Measurements from ENCODE around the gene ABHD14A.
"Not testable (repeated sequence)": the region's sequence is repeated elsewhere in the genome, so short reads cannot be mapped to it uniquely, and the experiment has no call there.

The ABHD14A gene

DNA sequence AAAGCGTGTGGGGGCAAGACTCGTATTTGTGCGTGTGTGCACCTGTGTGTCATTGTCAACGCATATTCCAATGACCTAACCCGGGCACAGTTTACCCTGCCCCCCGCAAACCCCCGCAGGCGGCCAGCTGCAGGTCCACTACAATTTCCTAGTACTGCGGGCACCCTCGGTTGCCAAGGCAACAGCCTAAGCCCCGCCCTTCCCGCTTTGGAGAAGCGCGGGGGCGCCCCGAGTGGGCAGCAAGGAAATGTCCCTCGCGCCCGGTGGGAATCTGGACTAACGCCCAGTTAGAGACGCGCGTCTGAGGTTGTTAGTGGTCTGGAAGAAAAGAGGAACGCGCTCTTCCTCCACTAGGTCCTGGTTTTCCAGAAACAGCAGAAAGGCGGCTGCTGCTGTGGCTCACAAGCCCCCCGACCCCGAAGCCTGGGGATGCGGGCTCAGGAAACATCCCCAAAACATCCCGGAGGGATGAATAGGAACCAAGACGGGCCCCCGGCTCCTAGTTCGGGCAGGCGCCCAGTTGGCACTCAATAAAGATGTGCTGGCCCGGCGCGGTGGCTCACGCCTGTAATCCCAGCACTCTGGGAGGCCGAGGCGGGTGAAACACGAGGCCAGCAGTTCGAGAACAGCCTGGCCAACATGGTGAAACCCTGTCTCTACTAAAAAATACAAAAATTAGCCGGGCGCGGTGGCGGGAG lies 1.1 kb downstream of the ABHD14A start:
- DNase-seq = no peak

DNA sequence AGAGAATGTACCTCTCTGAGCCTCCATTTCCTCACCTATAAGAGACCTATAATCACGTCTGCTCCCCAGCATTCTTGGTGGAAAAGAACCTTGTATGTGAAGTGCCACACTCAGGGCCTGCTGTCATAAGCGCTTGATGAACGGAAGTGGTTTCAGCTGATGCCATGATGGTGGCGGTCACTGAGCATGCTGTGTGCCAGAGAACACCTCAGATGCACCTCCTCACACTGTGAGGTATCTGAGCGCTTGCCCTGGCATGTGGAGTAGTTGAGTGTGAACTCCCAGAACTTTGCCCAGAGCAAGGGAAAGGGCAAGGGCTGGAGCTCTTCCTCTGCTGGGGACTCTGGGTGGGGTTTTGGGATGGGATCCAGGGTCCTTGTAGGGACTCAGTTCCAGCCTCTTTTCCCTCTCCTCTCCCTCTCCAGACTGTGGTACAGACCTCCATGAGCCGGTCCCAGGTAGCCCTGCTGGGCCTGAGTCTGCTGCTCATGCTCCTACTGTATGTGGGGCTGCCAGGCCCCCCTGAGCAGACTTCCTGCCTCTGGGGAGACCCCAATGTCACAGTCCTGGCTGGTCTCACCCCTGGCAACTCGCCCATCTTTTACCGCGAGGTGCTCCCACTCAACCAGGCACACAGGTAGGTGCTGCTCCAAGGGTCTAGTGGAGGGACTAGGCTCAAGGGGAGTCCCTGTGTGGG lies 2.7 kb downstream of the ABHD14A start:
- DNase-seq = peak; percentile 32

DNA sequence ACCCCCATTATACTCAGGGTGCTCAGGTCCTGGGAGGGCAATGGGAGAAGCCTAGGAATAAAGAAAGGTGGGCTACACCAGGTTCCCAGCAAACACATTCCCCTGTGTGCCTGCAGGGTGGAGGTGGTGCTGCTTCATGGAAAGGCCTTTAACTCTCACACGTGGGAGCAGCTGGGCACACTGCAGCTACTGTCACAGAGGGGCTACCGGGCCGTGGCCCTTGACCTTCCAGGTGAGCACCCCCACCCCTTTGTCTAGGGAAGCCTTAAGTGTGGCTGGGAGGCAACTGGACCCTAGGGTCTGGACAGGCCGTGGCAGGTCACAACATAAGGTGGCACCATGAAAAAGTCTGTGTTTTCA lies 3.3 kb downstream of the ABHD14A start:
- no peak for DNase-seq

DNA sequence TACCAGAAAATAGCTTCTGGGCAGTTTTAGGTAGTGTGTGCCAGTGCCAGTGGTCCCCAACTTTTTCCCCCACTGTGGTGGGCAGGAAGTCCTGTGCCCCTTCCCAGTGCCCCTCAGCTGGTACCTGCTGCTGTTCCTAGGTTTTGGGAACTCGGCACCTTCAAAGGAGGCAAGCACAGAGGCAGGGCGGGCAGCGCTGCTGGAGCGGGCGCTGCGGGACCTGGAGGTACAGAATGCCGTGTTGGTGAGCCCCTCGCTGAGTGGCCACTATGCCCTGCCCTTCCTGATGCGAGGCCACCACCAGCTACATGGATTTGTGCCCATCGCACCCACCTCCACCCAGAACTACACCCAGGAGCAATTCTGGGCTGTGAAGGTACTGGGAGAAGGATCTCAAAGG lies 5.4 kb downstream of the ABHD14A start:
- DNase-seq = no peak

DNA sequence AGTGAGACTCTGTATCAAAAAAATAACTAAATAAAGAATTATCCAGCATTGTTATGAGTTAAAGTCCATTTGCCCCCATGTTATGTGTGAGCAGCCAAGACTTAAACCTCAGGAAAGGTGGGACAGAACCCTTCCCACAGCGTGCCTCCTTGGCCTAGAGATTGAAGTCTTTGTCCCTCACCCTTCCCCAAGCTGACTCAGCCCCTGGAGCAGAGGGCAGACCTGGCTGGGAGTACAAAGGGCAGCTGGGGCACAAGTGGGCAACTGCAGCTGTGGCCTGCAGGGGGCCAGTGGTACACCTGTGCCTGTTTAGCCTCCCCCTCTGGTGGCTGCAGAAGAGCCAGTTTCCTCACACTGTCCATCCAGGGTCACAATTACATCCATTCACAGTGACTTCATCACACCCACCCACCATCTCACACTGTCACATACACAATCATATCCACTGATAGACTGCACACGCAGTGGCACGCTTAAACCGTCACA lies 7.5 kb downstream of the ABHD14A start:
- no peak for DNase-seq

DNA sequence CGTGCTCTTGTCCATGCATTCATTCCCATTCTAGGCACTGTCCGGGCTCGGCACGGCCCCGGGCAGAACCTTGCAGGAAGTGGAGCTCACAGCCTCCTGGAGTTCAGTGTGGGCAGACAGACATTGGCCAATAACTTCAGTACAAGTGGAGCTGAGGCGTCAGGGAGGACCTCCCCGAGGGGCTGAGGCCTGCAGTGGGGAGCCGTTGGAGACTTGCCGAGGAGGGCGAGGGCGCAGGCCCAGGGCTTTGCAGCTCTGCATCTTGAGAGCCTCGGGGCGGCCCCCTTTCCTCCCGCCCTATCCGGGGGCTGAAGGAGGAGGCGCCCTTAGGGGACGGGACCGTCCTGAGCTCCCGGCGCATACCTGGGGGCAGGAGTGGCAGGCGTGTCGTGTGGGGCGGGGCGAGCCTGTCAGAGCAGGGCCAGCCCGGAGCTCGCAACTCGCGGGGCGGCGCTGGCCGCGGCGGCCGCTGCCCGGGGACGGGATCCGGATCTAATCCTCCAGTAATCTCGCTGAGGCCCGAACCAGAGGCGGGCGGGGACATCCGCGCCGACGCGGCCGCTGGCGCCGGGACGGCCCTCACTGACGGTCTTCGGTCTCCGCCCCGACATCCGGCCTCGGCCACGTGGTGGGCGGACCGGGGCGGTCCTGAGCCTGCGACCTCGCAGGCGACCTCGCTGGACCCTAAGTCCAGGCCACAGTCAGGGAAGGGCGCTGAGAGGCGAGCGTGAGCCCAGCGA lies 8.1 kb downstream of the ABHD14A start, which contains the start of gene ACY1:
Gene ACY1 (plus strand): TSS at position 698 of the 740 bp plus-strand sequence. CDS start 530 bp downstream, outside the sequence.
- peak; percentile 65 for DNase-seq

DNA sequence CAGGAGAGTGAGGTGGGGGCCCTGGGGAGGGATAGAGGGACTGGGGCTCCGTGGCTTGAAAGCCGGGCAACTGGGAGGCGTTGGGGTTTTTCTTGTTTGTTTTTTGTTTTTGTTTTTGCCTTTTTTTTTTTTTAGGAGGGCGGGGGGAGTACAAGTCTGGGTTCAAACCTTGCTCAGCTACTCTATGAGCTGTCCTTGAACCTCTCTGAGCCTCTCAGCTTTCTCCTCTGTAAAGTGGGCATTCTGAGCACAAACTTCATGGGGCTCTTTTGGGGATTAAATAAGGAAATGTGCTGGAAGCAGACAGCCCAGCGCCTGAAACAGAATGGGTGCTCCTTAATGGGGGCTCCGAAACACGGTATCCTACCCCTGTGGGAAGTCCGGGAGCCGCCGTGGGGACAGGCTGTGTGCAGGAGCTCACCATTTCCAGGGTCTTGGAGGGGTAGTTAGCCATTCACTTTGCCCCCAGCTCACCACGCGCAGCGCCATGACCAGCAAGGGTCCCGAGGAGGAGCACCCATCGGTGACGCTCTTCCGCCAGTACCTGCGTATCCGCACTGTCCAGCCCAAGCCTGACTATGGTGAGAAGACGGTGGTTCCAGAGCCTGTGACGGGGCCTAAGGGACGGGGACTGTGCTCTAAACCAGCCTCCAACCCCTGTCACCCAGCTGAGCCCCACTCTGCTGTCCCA lies 8.9 kb downstream of the ABHD14A start:
- DNase-seq = no peak

DNA sequence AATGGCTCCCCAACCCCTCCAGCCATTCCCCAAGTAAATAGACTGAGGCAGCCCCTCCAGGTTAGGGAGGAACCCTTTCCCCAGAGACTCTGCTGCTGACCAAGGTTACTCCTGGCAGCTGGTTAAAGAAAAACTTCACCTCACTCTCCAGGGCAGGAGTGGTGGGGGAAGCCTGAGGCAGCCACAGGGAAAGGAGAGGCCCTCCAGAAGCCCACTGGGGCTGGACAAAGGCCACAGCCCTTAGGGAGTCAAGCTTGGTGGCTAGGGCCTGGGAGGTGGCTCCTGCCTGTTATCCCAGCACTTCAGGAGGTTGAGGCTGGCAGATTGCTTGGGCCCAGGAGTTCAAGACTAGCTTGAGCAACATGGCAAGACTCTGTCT lies 9.4 kb downstream of the ABHD14A start:
- DNase-seq = no peak

DNA sequence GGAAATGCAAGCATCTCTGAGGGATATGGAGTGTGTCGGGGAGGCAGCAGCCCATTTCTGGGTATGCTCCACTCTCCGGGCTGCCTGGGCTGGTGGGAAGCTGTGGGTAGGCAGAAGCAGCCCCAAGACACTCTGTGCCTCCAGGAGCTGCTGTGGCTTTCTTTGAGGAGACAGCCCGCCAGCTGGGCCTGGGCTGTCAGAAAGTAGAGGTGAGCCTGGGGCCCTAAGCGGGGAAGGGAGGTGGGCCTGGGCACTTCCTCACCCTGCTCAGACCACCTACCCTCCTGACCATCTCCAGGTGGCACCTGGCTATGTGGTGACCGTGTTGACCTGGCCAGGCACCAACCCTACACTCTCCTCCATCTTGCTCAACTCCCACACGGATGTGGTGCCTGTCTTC lies 10.2 kb downstream of the ABHD14A start:
- no peak for DNase-seq

DNA sequence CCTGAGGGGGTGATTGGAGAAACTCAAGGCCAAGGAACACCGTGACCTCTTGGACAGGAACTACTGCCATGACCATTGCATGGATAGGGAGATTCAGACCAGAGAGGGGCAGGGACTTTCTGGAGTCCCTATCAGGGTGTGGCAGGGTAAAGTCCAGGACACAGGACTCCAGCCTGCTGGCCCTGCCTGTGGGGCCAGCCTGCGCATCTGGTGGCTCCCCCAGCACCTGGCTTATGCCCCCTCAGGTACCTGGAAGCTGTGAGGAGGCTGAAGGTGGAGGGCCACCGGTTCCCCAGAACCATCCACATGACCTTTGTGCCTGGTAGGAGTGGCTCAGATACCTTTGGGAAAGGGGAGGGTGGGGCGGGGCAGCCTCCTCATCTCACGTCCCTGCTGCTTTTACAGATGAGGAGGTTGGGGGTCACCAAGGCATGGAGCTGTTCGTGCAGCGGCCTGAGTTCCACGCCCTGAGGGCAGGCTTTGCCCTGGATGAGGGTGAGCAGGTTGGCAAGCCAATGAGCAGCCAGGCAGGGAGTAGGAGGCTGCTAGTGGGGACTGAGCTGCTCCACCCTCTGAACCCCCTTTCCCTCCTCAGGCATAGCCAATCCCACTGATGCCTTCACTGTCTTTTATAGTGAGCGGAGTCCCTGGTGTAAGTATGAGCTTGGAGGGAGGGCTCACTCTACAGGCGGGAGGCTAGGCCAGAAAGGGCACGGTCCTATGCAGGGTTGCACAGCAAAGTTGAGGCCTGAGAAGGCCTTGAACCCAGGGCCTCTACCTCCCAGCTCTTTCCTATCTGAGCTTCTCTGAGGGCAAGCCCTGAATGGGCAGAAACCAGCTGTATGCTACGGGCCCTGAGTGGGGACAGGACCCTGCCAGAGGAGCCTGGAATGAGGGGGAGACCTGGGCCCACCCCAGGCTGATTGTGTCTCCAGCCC lies 11.4 kb downstream of the ABHD14A start:
- no peak for DNase-seq

DNA sequence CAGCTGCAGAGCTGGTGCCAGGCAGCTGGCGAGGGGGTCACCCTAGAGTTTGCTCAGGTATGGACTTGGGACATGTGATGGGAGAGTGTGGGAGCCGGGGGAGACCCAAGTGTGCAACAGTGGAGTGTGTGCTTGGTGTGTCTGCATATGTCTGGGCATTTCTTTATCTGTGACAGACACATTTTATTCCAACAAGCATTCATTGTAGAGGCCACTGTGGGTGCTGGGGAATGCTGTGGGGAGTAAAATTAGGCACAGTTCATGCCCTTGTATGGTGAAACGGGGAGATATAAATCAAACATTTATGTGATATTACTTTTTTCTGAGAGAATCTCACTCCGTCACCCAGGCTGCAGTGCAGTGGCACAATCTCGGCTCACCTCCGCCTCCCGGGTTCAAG lies 12.7 kb downstream of the ABHD14A start:
- no peak for DNase-seq

DNA sequence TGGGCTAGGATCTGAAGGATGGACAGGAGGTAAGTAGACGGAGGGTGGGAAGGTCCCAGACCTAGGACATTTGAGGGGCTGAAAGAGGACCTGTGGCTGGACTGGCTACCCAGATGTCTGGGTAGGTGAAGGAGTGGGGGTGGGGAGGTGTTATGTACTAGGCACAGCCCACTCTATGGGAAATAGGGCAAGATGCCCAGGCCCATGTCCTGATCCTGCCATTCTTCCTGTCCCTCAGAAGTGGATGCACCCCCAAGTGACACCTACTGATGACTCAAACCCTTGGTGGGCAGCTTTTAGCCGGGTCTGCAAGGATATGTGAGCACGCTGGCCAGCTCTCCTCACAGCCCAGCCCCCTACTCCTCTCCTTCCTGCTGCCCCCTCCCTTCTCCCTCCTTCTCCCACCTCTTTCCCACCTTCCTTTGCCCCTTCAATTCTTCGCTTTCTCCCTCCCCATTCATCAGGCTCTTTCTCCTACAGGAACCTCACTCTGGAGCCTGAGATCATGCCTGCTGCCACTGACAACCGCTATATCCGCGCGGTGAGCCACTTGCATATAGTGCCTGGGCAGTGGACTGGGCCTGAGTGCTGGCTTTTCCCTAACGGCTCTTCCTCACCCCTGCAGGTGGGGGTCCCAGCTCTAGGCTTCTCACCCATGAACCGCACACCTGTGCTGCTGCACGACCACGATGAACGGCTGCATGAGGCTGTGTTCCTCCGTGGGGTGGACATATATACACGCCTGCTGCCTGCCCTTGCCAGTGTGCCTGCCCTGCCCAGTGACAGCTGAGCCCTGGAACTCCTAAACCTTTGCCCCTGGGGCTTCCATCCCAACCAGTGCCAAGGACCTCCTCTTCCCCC lies 13.7 kb downstream of the ABHD14A start:
- no peak for DNase-seq

DNA sequence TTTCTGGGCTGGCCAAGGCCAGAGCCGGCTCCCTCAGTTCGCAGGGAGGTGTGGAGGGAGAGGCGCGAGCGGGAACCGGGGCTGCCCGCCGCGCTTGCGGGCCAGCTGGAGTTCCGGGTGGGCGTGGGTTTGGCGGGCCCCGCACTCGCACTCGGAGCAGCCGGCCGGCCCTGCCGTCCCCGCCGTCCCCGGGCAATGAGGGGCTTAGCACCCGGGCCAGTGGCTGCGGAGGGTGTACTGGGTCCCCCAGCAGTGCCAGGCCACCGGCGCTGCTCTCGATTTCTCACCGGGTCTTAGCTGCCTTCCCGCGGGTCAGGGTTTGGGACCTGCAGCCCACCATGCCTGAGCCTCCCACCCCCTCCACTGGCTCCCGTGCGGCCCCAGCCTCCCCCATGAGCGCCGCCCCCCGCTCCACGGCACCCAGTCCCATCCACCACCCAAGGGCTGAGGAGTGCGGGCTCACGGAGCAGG lies 15.7 kb downstream of the ABHD14A start:
- not testable (repeated sequence) for DNase-seq

DNA sequence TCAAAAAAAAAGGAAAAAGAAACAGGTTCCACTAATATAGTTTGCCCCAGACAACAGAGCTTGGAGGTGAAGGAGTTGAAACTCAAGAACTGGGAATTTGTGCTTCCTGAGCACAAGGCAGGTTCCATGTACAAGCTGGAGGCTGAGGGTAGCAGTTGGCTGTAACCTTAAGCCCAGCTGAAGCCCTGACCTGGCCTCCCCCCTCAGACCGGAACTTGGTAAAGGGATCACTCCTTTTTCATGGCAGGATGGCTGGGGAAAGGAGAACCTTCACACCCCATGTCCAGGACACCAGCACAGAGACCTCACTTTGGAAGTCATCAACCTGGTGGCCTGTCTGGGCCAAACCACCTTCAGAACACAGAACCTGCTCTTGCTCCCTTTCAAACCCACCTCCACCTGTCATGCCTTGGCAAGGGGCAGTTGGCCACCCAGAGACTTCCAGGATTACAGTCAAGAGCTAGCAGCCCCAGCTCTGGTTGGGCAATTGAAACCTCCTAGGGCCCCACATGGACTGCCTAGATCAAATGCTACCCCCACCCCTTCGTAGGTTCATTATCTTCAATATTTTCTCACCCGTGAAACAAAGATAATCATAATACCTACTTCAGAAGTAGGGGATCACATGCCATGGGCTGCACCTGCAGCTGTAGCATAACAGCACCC lies 17.3 kb downstream of the ABHD14A start:
- DNase-seq = no peak

DNA sequence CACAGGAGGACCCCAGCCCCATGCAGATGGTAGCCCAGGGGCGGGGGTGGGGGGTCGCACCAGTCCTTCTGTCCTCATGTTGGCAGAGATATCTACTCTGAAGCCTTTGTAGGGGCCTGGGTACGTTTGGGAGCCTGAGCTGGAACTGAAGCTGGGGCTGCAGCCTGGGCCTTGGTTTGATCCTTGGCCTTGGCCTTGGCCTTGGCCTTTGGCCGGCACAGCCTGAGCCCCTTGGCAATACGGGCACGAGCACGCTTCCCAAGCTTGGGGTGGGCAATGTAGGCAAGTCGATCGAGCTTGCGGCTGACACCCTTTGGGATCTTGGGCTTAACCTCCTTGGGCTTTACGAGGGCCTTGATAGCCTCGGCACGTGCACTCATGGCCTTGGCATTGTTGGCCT lies 18.8 kb downstream of the ABHD14A start:
- DNase-seq = not testable (repeated sequence)

DNA sequence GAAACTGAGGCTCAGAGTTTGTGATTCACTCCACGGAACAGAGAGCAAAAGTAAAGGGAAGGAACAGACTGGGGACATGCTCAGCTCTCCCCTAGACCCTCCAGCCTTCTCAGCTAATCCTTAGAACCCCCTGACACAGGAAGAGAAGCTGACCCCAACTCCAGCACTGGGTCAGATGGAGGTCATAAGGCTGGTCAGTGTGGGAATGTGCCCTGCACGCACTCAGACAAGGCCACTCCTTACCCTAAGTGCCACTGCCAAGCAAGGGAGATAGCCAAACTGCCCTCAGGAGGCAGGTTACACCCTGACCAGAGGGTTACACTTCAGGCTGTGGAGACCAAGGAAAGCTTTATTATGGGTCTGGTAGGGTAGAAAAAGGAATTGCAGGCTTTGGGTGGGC lies 19.7 kb downstream of the ABHD14A start:
- no peak for DNase-seq

DNA sequence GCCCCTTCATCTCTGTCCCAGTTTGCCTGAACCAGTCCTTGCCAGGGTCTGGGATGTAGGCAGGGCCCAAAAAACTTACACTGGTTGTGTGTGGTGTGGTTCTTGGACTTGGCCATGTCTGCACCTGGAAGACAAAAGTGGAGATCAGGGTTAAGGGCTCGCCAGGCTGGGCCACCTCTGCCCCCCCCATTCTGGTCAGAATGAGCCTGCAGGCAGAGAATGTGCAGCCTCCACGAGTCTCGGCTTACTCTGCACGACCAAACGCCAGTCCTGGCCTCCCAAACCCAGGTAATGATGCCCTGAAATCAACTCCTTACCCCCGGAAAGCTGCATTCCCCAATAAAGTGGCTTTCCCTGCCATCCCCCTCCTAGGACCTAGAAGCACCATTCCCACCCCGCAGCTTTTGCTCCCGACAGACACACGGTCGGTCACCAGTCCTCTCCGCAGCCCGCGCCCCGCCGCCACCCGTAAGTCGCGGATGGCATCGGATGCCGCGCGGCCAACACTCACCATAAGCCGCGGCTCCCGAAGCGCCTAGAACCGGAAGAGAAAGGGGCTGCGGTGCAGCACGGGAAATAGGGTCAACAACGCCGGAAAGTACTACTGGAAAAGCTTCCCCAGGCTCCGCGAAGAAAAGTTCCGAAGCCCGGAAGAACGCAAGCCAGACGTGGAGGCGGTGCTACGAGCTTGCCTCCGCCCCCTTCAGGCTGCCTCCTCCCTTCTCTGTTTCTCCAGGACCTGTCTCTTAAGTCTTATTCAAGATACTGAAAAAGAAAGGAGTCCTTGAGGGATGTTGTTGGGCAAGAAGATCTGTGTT lies 20.7 kb downstream of the ABHD14A start, which contains the start of gene RPL29:
Gene RPL29 (minus strand): TSS at position 550 of the 818 bp plus-strand sequence. CDS start 434 bp downstream, at position 116.
- peak; percentile 91 for DNase-seq

DNA sequence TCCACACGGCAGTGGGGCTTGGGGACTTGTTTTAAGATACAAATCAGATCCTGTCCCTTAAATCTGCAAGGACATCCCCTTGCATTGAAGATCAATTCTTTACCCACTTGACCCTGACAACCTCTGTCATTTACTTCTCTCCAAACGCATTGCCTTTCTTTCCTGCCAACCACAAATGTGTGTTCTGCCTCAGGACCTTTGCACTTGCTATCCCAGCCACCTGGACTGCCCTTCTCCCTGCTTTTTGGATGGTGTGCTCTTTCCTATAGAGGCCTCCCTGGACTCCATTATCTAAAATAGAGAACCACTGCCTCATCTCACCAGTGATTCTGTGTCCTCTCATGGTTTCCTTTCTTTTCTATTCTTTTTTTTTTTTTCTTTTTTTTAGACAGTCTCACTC lies 22.3 kb downstream of the ABHD14A start:
- DNase-seq = no peak

DNA sequence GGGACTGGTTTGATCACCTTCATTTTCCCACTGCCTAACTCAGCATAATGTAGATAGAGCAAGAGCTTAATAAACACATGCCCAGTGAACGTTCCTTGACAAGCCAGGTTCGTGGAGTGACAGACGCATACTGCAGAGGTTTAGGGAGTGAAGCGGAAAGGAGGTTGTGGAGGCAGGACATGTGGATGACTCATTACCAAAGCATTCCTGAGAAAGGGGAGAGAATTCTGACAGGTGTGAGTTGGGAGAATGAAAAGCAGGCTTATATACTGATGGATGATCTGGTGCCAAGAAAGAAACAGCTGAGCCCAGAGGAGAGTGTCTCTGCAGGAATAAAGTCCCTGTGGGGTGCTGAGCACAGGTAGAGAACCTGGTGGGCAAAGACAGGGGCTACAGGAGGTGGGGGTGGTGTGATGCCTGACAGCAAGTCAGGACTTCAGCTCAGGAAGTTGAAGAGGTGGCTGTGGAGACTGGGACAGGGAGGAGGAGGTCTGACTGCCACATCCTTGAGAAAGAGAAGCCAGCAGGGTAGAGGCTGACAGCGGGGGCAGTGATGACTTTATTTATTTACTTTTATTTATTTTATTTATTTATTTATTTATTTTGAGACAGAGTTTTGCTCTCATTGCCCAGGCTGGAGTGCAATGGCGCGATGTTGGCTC lies 23.2 kb downstream of the ABHD14A start:
- DNase-seq = no peak

Data from activated gamma-delta T cell treated with Interleukin-2 at 50 U/mL for 16 hours (primary cell).